Bone marrow (tissue), 2 donors: Measurements from ENCODE around the gene RAB6B.

Experiments used
- DNase-seq, 2 donors: peaks; one replicate each; lab custom pipeline; 2025; lab: John Stamatoyannopoulos, UW

Gene RAB6B

DNA sequence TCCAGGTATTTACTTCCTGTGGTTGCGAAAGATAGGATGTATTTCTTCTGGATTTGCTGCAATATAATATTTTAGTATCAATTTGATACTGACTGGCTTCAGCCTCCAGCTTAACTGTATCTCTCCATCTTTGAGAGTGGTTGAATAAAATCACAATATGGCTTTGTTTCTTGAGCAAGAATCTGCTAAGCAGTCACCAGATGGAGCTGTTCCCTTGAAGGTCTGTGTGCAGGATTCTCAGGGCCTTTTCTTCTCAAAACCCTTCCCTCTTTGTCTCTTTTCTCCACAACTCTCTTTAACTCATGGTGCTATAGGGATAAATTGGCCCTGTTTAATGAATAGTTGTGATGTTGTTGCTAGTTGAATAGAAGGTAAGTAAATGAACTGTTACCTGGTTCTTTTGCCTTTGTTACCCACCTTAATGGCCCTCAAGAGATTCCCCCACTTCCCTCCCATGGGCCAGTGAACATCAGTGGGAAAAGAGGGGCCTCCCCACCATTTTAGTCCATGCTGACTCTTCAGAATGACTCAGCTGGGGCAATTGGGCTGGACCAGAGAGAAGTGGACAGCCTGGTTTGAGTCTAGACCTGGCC lies 34.8 kb upstream of the RAB6B start:
- DNase-seq: peak in 1 of 2 donors; percentile 5

DNA sequence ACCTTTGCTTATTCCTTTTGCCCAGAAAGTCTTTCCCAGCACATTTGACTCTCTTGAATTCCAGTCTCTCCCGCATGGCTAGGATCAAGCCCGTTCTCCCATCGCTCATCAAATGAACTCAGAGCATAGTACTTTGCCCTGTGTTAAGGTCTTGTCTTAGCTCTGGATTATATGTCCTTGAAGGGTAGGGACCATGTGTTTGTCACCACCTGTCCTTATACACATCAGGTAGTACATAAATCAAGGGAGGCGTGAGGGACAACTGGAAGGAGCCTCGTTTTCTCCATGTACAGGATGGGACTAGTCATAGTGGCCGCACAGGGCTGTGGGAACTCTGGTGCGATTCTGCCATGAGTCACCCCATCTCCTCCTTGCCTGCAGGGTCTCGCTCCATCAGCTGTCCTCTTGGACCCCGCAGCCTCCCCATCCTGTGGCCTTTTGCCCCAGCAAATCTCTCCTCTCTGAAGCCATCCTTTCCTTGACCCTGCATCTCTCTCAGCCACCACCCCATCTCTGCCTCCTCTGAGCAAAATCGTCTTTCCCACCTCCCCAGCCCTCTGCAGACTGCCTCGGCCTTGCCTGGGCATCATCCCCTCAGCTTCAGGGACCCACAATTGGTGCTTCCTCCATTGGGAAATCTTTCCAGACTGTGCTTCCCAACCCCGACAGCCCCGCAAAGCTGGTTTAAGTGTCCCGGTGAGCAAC lies 33.4 kb upstream of the RAB6B start:
- no peak for DNase-seq

DNA sequence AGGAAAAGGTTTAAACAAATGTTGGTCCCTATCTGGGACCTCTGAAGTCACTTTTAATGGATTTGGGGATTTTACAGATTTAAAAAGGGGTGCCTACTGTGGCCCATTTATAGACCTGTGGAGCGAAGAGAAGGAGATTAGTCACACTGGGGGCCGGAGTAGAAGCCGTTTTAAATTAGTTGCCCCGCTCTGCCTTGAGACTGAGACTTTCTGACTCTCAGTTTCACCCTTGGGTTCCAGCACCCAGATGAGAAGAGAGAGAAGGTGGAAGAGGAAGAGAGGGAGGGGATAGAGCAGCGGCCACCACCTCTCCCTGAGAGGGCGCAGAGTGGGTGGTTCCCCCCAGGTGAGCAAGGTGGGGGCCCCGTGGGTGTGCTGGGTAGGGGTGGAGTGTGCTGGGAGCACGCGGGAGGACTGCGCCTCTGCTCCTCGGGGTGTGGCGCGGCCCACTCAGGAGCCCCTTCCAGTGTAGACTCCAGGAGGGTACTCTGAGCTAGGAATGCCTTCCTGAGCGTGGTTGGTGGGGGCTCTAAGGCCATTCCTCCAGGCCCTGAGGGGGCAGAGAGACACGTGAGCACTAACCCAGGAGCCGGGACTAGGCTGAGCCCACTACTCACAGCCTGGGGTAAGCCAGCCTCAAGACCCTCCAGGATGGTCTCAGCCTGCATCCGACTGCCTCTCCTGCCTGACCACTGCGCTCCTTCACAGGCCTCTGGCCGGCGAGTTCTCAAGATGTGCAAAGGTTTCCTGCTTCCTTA lies 32.6 kb upstream of the RAB6B start:
- DNase-seq: no peak

DNA sequence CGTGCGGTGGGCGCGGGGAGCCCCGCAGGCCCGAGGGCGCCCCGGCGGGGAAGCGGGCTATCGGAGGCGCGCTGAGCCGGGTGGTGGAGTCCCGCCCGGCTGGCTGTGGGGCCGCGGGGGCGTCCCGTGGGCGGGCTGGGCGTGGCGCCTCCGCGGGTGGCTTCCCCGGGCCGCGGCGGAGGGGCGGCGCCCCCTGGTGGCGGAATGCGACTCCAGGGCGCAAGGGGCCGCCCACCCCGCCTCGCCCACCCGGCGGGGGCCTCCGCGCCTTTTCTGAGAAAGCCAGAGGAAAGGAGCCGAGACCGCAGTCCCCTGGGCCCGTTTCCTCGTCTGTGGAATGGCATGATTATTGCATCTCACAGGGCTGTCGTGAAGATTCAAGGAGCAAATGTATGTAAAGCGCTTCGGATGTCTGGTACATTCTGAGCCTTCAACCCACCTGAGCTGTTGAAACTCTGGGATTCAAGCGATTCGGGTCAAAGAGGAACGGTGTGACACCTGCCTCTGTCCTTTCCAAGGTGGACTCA lies 31.9 kb upstream of the RAB6B start:
- no peak for DNase-seq

DNA sequence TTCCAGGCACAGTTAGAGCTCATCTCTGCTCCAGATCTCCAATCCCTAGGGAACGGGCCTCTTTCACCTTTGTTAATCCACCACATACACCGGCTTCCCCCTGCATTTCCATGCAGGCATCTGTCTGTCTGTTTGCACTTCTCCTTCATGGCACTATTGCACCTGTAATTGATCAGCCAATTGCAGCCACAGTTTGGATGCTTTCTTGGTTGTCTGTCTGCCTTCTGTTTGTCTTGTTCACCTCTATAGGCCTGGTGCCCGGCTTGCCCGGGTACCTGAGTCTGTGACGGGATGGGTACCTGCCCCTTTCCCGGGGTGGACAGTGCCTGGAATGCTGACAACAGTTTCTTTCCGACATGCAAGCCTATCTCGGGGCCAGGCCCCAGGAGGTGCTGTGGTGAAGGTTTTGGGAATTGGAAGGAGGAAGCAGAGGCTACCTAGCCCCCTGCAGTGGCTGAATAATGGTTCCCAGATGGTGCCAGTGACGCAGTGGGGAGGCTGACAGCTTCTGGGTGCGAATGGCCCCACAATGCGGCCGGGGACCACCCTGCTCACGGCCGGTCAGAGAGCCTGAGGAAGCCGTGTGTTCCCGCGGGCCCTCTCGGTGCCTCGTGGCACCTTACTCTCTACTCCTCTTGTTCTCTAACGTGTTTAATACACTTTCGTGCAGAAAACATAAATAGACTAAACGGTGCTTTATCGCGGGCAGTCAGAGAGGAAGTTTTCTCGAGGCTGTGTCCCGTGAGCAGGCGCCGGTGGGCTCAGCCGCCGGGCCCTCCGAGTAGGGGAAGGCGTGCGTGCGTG lies 31.3 kb upstream of the RAB6B start:
- no peak for DNase-seq

DNA sequence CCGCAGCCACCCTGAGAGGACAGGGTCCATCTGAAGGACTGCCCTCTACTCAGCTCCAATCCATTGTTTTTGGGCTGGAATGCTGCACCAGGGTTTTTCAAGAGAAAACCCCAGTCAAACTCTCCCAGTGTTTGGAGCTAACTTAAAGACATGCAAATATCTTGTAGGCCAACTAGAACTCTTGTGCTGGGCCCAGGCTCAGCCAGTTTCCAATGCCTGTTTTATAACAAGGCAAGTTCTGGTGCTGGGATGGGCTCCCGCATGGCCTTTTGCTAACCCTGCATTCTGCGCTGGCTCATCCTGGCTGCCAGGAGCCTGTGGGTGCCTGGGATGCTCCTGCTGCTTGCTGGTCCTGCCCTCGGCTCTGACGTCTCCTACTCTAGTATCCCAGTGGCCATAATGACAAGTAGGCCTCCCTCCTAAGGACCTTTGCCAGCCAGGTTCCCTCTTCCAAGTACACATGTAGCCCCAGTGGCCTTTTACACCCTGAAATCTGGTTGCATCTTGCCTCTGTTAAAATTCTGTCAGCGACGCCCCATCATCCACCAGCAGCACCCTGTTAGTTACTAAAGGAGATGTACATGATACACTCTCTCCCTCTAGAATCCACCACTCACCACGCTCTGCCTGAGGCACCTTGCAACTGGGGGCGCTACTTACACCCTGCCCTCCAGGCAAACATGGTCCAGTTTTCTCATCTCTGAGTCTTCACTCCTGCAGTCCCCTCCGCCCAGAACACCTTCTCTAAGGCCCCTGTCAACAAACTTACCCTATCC lies 30.5 kb upstream of the RAB6B start:
- no peak for DNase-seq

DNA sequence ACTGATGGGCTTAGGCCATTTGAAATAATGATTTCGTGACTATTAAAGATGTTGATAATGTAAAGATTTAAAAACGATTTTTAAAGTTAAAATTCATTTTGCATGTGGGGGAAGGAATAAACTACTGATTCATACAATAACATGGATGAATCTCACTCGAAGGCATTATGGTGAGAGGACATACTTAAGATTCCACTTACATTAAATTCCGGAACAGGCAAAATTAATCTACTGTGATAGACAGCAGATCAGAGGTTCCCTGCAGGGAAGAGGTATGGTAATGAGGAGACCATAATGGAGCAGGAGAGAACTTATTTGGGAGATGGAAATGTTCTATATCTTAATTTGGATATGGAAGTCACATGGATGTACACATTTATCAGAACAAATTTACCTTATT lies 28.4 kb upstream of the RAB6B start:
- DNase-seq: no peak

DNA sequence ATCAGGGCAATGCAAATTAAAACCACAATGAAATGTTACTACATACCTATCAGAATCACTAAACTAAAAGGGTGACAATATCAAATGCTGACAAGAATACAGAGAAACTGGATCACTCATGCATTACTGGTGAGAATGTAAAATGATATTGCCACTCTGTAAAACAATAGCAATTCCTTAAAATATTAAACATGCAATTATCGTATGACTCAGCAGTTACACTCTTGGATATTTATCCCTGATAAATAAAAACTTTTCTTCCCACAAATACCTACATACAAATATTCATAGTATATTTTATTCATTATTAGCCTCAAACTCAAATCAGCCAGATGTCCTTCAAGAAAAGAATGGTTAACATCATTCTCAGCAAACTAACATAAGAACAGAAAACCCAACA lies 25.9 kb upstream of the RAB6B start:
- no peak for DNase-seq

DNA sequence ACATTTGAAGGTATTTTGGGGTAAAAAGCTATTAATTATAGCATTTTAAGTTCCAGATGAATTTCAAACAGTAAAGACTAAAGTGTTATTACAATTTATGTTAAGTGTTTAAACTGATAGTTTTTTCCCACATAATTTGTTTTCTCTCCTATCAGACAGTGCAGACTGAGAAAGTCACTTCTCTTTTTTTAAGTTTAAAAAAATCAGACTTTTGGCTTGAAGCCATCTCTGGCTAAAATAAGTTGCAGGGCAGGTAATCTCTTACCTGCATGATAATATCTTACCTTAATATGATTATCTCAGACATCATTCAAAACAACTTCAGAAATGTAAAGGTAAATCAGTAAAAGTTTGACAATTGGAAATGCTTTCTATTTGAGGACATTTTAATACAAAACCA lies 21.5 kb upstream of the RAB6B start:
- DNase-seq: no peak

DNA sequence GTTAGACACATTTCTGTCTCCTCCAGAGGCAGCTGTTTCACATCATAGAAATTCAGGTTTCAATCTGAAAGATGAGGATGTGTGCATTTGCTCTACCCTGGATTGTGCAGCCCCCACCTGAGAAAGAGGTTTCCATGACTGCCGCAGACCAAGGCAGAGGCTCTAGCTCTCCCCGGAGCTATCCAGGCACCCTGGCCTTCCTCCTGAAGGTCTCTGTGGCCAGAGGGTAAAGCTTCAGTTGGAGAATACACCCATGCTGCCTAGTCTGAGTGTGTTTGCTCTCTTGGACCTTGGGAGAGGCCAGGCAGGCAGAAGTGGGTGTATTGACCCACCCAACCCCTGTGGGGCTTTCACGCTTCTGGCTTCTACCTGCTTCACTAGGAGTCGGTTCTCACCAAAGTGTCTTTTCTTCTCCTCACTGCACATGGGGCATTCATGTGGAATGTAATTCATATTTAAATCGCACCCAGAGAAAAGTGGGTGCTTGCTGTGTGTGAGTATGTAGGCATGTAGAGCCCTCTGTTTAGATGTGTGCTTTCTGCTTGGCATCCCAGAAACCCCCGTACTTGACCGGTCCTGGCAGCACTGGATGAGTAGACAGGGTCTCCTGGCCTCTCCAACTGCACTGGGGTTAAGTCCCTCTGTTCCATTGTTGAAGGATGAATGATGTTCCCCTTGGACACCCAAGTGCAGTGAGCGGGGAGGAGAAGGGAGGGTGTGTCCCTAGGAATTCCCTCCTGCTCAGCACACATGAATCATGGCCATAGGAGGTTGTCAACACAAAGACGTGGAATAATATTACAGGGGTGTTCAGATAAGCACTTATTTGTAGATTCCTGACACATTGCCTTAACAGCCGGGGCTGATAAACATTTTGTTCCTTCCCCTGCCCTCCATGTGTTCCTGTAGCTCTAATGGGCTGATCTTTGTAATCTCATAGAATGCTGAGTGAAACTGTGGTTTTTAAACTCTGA lies 20.3 kb upstream of the RAB6B start:
- no peak for DNase-seq

DNA sequence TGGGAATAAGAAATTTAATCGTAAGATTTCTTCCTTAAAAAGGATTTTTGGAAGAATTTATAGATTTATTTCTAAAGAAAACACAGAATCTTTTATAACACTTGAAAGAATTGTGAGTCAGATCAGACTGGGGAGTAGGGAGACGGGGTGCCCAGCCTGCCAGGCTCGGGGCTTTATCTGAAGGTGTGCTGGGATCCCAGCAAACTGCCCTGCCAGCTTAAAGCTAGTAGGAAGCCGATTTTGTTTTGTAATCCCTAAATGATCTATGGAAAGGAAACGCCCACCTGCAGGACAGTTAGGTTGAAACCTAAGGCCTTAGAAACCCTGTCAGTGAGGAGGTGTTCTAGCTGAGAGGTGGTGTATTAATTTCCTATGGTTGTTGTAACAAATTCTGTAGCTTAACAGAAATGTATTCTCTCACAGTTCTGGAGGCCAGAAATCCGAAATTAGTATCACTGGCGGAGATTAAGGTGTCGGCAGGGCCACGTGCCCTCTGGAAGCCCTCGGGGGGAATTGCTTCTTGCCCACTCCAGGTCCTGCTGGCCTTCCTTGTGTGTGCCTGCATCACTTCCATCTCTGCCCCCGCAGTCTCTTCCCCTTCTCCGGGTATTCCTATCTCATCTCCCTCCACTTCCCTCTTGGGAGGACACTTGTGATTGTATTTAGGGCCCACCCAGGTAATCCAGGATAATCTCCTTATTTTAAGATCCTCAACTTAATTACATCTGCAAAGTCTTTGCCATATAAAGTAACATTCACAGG lies 19.3 kb upstream of the RAB6B start:
- DNase-seq: no peak

DNA sequence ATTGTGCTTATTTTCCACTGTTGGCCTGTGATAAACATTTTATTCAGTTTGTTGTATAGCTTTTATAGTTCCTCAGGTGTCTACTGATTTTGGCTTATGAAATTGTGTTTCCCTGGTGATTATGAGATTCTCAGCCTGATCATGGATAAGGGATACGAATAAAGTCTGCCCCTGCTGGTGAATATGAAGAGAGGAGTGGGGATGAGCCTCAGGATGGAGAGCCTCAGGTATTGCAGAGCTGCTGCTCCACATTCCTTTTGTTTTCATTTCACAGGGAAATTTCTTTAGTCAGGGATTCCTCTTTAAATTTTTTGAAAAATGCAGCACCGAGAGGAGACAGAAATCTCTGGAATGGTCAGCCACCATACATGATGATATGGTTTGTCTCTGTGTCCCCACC lies 14.7 kb upstream of the RAB6B start:
- no peak for DNase-seq

DNA sequence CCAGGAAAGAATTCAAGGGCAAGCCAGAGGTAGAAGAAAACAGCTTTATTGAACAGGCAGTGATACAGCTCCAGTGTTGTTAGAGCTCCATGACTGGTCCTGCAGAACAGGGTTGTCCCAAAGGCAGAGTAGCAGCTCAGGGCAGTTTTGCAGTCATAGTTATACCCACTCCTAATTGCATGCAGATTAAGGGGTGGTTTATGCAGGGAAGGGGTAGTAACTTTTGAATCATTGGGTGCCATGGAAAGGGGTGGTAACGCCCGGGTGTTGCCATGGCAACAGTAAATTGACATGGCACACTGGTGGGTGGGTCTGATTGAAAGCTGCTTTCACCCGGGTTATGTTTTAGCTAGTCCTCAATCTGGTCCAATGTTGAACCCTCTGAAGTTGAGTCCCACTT lies 9.7 kb upstream of the RAB6B start:
- DNase-seq: no peak

DNA sequence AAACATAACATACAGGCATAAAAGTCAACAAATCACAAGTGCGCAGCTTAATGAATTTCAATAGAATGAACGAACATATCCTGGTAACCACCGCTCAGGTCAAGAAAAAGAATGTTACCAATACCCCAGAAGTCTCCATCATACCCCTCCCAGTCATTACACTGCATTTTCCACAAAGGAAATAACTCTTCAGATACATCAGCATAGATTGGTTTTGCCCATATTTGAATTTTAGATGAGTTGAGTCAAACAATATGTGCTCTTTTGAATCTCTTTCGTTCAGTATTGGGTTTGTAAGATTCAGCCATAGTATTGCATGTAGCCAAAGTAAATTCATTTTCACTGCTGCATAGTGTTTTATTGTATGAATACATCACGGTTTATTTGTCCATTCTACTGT lies 6.2 kb upstream of the RAB6B start:
- DNase-seq: no peak

DNA sequence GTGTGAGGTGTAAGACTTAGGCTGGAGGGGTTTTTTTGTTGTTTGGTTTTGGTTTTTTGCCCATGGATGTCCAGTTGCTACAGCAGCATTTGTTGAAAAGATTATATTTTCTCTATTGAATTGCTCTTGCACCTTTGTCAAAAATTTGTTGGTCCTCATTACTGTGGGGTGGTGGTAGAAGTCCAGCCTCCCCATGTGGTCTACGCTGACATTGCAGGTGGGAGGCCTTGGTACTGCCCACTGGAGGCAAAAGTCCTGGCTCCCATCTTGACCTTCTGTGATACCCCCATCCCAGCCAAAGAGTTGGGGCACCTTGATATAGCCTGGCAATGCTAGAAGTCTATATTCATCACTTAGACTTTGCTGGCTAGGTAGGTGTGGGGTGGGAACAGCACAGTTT lies 5.4 kb upstream of the RAB6B start:
- no peak for DNase-seq

DNA sequence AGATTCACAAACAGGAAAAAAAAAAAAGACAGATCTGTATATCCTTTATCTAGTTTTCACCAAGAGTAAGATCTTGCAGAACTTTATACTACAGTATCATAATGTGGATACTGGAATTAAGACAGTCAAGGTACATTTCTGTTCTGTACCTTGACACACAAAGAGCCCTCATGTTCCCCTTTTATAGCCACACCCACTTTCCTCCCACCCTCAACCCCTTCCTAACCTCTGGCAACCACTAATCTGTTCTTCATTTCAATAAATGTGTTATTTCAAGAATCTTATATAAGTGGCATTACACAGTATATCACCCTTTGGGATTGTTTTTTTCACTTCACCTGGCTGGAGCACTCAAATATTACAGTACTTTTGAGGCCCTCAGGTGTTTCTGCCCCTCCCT lies 3.6 kb upstream of the RAB6B start:
- DNase-seq: no peak

DNA sequence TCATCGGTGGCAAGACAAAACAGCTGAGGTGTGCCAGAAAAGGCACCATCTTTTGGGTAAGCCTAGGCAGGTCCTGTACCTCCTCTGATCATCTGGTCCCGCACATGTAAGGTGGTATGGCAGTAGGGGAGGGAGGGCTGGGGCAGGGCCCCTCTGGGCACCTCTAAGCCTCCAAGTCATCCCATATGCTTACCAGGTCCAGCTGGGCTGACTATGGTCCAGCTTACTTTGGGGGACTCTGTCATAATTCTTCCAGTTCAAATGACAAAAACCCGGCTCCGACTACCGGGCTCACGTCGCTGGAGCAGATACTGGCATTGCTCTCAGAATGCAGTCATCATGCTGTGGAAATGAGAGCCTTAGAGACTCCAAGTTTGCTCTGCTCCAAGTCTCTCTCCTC lies 1.9 kb upstream of the RAB6B start:
- DNase-seq: no peak

DNA sequence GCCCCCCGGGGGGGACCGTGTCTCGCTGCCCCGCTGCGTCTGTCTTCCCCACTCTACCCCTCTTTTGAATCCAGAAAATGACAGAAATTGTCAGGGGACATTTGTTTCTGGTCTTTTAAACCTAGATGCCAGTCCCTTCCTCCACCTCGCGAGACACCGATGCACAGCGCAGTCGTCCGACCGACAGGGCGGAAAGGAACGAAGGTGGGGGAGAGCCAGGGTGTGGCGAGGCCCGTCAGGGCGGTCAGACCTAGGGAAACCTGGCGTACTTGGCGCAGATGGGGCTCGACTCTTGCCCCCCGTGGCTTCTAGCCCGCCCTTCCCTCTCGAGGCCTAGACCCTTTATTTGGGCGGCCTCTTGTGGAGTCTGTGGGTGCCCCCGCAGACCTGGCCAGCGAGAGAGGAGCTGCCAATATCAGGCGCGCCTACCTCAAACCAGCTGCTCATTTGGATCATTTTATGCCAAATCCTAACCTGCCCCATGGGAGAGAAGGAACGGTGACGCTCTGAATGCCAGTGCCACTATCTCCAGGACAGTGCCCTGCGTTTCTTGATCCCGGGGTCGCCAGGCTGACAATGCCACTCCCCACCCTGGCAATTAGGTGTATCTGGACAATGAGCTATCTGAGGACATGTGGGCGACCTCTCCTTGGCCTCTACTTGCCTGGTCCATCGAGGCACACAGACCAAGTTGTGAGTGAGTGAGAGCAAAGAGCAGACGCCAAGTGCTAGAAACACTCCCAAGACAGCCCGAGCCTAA lies 500 bp upstream of the RAB6B start:
- DNase-seq: no peak
